HG03108 (cell line): ENCODE results near the gene SDR42E2.
"Not testable (repeated sequence)": the region's sequence is repeated elsewhere in the genome, so short reads cannot be mapped to it uniquely, and the experiment has no call there.

Source experiments
- ATAC-seq: cut with Tn5 transposase; IDR thresholded peaks from one replicate; pipeline ENCODE4 v1.9.1; 2021; ENCODE audit warnings: moderate library complexity; ENCODE audit not compliant: unreplicated experiment

Gene SDR42E2

DNA sequence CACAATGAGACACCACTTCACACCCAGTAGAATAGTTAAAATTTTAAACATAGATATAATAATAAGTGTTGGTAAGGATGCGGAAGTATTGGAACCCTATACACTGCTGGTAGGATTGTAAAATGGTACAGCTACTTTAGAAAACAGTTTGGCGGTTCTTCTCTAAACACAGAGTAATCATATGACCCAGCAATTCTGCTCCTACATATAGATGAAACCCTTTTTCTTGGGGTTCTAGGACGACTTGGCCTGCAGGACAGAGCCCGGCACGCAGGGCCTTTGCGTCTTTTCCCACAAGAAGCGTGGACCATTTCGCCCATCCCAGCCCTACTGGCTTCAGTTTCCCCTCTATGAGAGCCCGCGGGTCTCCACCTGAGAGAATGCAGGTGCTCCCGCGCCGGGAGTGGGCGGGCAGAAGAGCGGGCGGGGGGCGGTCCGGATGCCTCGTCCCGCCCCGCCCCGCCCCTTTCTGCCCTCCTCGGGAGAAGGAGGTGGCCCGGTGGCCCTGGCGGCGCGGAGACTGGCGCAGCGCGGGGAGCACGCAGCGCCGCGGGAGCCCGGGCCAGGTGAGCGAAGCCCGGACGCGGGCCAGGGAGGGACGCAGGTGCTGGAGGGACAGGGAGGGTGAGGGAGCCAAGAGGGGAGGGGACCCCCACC lies at the start of gene SDR42E2:
Gene SDR42E2 (plus strand): TSS at position 508 of the 657 bp plus-strand sequence. CDS start 3,077 bp downstream, outside the sequence.
- no peak for ATAC-seq

DNA sequence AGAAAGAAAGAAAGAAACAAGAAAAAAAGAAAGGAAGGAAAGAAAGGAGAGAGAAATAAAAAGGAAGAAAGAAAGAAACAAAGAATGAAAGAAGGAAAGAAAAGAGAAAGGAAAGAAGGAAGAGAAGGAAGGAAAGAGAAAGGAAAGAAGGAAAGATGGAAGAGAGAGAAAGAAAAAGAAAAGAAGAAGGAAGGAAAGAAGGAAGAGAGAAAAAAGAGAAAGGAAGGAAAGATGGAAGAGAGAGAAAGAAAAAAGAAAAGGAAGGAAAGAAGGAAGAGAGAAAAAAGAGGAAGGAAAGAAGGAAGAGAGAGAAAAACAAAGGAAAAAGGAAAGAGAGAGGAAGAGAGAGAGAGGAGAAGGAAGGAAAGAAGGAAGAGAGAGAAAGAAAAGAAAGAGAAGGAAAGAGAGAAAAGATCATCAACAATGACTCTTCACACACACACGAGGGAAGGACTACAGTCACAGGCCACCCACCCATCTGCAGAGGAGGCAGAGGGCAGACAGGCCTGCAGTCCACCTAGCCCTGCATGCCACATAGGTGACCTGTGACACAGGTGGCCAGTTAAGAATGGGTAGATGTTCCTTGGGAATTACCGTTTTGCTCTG lies 46.1 kb upstream of the SDR42E2 start:
- no peak for ATAC-seq

DNA sequence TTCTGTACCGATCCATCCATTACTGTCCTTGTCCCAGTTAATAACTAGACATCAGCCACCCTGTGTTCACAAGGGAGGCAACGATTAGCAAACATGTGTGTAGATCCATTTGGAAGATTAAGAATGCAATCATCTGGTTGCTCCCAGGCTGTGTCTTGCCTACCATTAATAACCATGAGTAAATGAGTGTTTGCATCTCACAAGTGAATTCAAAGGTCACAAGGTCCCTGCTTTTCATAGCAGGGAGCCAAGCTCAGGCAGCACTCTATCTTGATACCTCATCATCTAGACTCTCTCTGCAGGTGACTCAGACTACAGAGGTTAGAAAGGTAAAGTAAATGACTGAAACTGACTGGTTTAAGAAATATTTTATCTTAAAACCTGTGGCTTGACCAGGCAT lies 44.7 kb upstream of the SDR42E2 start:
- ATAC-seq = no peak

DNA sequence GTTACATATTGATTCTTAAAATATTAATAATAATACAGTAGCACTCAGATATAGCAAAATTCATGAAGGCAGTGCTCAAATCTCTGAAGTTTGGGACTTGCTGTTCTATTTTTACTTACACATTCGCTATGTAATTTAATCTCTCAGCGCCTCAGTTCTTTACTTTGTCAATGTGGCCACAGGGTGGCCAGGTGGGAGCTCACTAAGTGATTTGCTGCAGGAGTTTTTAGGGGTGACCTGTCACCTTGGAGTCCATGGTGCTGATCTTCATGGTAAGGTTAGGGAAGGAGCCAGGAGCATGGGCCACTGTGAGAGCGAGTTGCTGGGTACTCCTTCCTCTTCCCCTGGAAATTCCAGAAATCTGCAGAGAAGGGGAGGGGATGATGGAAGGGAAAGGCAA lies 41.9 kb upstream of the SDR42E2 start:
- ATAC-seq = no peak

DNA sequence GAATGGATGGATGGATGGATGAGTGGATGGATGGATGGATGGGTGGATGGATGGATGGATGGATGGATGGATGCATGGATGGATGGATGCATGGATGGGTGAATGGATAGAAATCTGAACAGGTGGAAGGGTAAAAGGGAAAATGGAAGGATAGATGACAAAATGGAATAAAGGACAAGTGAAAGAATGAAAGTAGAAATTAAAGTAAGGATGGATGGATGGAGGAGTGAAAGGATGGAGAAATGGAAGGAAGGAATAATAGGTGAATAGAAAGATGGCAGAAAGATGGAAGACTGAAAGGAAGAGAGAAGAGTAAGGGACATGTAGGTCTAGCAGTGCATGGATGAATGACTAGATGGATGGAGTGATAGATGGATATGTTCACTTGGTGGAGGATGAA lies 40.1 kb upstream of the SDR42E2 start:
- ATAC-seq = no peak

DNA sequence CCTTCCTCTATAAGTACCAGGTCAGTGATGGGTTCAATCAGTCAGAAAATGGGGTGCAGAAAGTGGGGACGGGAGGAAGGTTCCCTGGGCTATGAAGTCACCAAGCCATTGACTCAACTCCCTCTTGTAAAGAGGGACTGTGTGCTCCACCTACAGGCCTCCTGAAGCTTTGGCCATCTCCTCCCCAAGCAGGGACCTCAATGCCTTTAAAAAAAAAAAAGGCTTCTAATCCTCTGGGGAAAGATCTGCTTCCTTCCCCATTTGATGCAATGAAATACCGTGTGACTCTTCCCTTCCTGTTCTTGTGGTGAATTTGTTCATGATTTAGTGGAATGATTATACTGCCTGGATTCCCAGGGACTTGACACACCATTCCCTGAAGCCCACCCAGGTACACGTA lies 39.2 kb upstream of the SDR42E2 start:
- no peak for ATAC-seq

DNA sequence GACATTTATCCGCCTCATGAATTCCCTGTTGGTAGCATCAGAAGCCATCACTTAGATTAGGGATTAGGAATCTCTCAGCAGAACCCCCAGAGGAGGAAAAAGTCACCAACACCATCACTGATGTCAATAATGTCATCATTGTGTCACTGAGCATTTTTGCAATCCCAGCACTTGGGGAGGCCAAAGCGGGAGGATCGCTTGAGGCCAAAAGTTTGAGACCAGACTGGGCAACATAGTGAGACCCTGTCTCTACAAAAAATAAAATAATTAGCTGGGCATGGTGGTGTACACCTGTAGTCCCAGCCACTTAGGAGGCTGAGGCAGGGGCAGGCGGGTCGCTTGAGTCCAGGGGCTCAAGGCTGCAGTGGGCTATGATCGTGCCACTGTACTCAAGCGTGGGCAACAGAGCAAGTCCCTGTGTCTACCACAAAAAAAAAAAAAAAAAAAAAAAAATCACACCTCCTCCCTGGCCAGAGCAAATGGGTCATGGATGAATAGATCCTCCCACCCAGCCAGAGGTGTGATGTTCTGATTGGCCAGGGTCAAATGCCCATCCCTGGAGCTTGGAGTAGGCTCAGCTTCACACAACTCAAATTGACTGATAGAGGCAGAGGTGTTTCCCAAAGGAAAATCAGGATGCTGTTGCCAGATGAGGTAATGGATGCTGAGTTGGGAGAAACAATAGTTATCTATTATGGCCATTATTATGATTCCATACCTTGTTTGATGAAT lies 38.4 kb upstream of the SDR42E2 start:
- no peak for ATAC-seq

DNA sequence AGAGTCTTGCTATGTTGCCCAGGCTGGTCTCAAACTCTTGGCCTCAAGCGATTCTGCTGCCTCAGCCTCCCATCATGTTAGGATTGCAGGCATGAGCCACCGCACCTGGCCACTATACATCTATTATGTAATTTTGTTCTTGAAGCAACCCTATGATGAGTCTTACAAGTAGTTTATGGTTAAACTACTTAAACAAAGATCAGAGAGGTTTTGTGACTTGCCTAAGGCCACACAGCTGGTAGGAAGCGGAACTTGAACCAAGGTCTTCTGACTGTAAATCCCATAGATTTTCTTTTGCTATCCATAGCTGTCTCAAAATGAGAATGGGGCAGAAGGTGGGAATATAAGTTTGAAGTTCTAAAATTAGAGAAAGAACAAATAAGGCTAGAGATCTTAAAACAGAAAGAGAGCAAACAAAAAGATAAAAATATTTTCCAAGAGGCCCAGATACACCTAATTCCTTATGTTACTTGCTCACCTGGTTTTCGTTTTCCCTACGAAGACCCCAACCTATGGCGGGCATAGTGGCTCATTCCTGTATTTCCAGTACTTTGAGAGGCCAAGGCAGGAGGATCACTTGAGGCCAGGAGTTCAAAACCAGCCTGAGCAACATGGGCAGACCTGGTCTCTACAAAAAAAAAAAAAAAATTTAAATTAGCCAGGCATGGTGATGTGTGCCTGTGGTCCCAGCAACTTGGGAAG lies 37.6 kb upstream of the SDR42E2 start:
- no peak for ATAC-seq

DNA sequence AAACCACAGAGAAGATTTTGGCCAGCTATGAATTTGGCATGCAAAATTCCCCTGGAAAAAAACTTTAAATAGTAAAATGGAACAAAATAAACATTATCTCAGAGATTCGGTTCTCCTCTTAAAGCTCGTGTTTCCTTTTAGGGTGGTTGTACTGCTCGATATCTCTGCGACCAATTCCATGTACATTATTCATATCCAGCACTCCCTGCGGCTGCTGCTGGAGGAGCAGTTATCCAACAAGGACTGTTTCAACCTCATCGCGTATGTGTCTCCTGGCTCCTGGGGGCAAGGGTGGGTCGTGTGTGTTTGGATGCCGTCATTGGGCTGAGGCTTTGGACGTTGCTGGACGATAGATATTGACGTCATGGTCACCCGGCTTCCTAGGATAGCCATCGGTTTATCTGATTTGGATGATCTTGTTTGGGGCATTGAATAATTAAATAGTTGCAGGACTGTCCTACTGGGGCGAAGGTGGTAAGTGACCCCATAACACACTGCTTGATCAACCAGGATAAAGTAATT lies 36.2 kb upstream of the SDR42E2 start:
- no peak for ATAC-seq

DNA sequence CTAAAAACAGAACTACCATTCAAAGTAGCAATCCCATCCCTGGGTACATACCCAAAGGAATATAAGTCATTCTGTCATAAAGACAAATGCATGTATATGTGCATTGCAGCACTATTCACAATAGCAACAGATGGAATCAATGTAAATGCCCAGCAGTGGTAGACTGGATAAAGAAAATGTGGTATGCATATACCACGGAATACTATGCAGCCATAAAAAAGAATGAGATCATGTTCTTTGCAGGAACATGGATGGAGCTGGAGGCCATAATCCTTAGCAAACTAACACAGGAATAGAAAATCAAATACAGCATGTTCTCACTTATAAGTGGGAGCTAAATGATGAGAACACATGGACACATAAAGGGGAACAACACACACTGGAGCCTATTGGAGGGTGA lies 33.8 kb upstream of the SDR42E2 start:
- ATAC-seq = not testable (repeated sequence)

DNA sequence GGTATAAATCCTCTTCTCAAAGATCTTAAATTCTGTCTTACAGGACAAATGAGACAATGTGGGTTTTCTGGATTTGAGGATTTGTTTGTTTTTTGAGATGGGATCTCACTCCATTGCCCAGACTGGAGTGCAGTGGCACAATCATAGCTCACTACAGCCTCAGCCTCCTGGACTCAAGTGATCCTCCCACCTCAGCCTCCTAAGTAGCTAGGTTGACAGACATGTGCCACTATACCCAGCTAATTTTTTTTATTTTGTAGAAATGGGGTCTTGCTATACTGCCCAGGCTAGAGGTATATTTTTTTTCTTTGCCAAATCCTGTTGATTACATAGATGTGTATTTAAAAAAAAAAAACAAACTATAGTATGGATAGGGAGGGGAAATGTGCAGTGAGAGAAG lies 31.8 kb upstream of the SDR42E2 start:
- no peak for ATAC-seq

DNA sequence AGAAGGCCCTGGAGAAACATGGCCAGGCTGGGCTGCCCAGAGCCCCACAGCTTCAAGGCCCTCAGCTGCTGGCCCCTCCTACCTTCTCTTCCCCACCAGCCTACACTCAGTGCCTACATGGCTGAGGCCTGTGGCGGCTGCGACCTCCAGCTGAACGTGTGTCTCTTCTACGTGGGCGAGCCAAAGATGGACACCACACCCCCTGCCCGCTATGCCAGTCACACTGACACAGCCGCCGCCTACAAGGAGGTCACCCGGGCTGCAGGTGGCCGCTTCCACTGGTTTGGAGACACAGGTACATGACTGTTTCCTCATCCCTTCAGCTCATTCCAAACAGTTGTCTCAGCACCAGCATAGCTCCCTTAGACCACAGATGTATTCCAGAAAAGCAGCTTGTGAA lies 29.5 kb upstream of the SDR42E2 start:
- no peak for ATAC-seq

DNA sequence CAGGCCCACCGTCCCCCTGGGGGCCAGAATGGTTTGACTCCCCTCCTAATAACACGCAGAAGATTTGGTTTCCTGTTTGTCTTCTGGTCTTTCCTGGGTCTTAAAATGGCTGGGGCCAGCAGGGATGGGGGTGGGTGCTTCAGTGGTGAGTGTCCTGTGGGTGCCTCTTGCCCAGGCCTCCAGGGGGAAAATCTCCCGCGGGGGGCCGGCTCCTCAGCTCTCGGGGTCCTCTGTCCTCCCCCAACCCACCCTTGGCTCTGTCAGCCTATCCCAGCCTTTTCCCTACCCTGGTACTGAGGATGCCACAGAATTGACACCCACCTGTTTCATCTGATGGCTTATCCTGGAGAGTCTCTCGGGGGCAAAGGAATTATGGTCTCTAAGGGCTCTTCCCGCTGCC lies 23.8 kb upstream of the SDR42E2 start:
- no peak for ATAC-seq

DNA sequence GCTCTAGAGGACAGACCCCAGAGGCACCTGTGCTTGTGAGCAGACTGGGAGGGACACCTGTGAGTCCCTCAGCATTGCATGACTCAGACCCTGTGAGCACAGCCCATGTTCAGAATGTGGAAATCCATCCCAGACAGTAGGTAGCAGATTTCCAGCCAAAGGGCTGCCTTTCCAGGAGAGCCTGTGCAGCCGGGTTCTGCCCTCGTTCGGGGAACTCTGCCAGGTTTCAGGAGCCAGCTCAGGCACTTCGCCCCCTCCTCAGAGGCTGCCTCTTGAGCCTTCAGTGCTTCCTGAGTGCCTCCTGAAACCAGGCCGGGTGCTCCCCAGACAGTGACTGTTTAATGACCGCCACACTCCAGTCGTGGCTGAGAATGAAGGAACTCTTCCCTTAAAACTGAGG lies 23.3 kb upstream of the SDR42E2 start:
- no peak for ATAC-seq

DNA sequence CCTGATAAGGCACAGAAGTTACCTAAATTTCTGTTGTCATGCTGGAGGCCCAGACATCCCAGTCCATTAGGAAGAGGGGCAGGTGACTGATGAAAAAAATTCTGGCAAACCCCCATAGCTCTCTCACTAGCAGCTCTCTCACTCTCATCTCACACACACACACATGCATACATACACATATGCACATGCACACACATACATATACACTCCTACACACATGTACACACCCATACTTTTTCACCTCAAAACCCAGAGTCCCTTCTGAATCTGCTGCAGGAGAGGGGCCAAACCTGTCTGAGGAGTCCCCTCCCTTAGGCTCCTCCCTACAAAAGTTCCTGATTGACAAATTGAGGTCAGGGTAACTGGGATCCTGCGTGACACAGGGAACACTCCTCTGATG lies 22.6 kb upstream of the SDR42E2 start:
- ATAC-seq = no peak

DNA sequence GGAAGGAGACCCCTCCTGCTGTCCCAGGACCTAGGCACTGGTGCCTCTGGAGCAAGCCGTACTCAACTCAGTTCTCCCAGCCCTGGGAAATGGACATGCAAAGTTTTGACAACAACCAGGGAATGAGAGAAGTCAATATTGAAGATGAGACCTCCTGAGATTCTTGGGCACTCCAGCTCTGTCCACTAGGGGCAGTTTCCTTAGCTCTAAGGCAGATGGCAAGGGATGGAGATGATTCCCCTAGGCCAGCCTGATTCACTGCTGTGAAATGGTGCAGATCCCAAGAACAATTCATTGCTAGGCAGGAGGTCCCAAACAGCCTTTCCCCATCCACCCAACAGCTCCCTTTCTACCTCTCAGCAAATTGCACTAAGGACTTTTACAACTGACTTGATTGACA lies 20.5 kb upstream of the SDR42E2 start:
- no peak for ATAC-seq

DNA sequence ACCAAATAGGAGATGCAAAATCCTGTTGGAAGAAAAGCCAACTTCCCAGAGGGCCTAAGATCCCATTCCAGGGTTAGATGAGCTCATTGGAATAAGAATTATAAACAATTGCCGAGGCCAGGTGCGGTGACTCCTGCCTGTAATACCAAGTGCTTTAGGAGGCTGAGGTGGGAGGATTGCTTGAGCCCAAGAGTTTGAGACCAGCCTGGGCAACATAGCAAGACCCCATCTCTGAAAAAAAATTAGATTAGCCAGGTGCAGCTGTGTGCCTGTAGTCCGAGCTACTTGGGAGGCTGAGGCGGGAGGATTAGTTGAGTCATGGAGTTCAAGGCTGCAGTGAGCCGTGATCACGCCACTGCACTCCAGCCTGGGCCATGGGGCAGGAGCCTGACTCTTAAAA lies 17.8 kb upstream of the SDR42E2 start:
- no peak for ATAC-seq

DNA sequence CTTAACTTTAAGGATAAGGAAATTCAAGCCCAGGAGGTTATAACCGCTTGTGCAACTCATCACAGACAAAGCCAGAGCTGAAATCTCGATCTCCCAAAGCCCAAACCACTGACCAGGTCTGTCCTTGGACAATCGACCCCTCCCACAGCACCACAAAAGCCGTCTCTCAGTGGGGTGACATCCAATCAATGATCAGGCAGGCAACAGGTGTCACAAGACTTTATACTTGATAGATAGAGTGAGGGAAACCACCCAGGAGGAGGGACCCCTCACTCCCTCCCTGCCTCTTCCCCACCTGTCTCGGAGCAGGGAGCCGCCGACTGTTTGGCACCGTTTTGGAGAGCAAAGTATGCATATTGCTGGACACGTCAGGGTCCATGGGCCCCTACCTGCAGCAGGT lies 14.5 kb upstream of the SDR42E2 start:
- ATAC-seq = no peak

DNA sequence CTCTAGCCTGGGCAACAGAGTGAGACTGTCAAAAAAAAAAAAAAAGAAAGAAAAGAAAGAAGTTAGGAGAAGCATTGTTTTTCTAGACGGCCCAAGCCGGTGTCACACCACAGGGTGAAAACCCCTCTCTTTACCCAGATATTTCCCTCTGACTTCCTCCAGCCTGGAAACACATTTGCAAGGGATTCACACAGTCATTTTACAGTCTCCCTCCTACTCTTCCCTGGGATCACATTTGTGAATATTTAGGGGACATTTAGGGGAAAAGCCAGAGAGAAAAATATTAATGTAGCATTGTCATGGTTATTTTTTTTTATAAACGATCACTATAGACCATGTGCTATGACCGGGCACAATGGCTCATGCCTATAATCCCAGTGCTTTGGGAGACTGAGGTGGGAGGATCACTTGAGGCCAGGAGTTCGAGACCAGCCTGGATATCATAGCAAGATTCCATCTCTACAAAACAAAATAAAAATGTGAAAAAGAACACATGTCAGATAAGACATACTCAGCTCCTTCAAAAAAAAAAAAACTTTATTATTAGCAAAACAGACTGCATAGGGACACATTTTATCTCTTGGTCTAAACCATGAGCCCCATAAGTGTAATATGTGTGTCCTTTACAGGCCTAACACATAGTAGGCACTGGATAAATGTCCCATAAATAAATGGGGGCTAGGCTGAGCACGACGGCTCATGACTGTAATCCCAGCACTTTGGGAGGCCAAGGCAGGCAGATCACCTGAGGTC lies 10.9 kb upstream of the SDR42E2 start:
- ATAC-seq = no peak

DNA sequence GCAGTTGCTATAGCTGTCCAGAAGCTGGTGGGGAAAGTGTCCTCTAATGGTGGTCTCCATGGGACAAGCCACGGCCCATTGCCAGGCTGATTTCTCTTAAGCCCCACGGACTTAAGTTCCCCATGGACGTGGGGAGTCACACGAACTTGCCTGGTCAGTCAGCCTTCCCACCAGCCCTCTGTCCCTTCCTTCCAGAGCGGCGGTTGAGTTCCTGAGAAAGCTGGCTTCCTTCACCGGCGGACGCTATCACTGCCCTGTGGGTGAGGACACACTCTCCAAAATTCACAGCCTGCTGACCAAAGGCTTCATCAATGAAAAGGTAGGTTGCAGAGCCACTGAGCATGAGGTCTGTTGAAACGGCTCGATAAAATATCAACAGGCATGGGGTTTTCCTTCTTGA lies 10.0 kb upstream of the SDR42E2 start:
- no peak for ATAC-seq

DNA sequence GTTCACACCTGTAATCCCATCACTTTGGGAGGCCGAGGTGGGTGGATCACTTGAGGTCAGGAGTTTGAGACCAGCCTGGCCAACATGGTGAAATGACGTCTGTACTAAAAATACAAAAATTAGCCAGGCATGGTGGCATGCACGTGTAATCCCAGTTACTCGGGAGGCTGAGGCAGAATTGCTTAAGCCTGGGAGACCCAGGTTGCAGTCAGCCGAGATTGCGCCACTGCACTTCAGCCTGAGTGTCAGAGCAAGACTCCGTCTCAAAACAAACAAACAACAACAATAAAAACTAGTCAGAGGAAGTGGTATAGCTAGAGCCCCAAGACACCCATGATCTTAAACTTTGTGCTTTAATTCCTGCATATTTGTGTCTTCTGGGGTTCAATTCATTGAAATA lies 9.2 kb upstream of the SDR42E2 start:
- ATAC-seq = not testable (repeated sequence)
